ENCODE results near the gene ENOX2.

The ENOX2 gene

GRCh38 chrX:130623518-130623917 lies 279.5 kb downstream of the ENOX2 start:
- DNase-seq (ENCODE audit: low read depth): no peak

- DNase-seq (ENCODE audit: low read depth): no peak
These were observed 287.1 kb downstream of the ENOX2 start for GRCh38 chrX:130615941-130616340.

- no peak for DNase-seq (ENCODE audit: low read depth)
These were observed 295.6 kb downstream of the ENOX2 start for GRCh38 chrX:130607431-130607830.

- DNase-seq (ENCODE audit: low read depth): no peak
These were observed 296.6 kb downstream of the ENOX2 start for GRCh38 chrX:130606425-130606824.

GRCh38 chrX:130604882-130605281 lies 298.1 kb downstream of the ENOX2 start:
- DNase-seq (ENCODE audit: low read depth): no peak

GRCh38 chrX:130594453-130594916 lies 308.5 kb downstream of the ENOX2 start:
- no peak for DNase-seq (ENCODE audit: low read depth)

GRCh38 chrX:130593911-130594310 lies 309.1 kb downstream of the ENOX2 start:
- DNase-seq (ENCODE audit: low read depth): no peak

- DNase-seq (ENCODE audit: low read depth): no peak
These were observed 310.8 kb downstream of the ENOX2 start for GRCh38 chrX:130592204-130592603.

- DNase-seq (ENCODE audit: low read depth): no peak
These were observed 324.1 kb downstream of the ENOX2 start for GRCh38 chrX:130578906-130579305.

GRCh38 chrX:130577431-130577830 lies 325.6 kb downstream of the ENOX2 start:
- DNase-seq (ENCODE audit: low read depth): no peak

- no peak for DNase-seq (ENCODE audit: low read depth)
These were observed 327.1 kb downstream of the ENOX2 start for GRCh38 chrX:130575831-130576389.

All from activated gamma-delta T cell treated with anti-CD3 and anti-CD28 coated beads, Interleukin-2, amount 50 U/mL, for 16 hours (primary cell).